VCaP (cell line): ENCODE measurements around the gene FCMR.
A peak's percentile ranks its signal among the peaks of the same experiment; 100 is the strongest.

ENCODE experiments used
- H3K27ac ChIP-seq: fragments of 450-650 bp; 2 replicates; pipeline ENCODE4 v1.5.1; 2017
- CTCF ChIP-seq: fragments of 450-650 bp; conservative IDR thresholded peaks from 2 replicates; pipeline ENCODE4 v1.5.1; 2017; ENCODE audit warnings: mild to moderate bottlenecking, moderate library complexity

The FCMR gene

GRCh38 chr1:206921772-206922265 lies at the start of gene FCMR:
Gene FCMR (minus strand): TSS chr1:206921941. CDS start chr1:206921854, 87 bp downstream.
- H3K27ac ChIP-seq, result no peak within 1 kb of the TSS
- no peak for TF ChIP-seq CTCF

GRCh38 chr1:206971029-206971655 lies 49.4 kb upstream of the FCMR start:
- H3K27ac ChIP-seq, result peak overlapping the region; percentile 77

GRCh38 chr1:206970446-206970845 lies 48.7 kb upstream of the FCMR start, which contains the start of gene FCAMR:
Gene FCAMR (minus strand): TSS chr1:206970460. CDS start chr1:206970125, 335 bp downstream.
- TF ChIP-seq CTCF, result no peak
- H3K27ac ChIP-seq, result peak within 1 kb of the TSS; percentile 77; the same call in 1 of the 2 replicates

More at GRCh38 chr1:206971029-206971655, 49.4 kb upstream of the FCMR start:
- TF ChIP-seq CTCF, result no peak

- no peak overlapping the region for H3K27ac ChIP-seq
- TF ChIP-seq CTCF, result no peak
Measured at GRCh38 chr1:206969090-206969489, 47.3 kb upstream of the FCMR start.

GRCh38 chr1:206967096-206967849 lies 45.5 kb upstream of the FCMR start:
- no peak for TF ChIP-seq CTCF
- no peak overlapping the region for H3K27ac ChIP-seq

GRCh38 chr1:206965781-206966180 lies 44.0 kb upstream of the FCMR start:
- no peak overlapping the region for H3K27ac ChIP-seq
- TF ChIP-seq CTCF, result no peak

GRCh38 chr1:206963740-206964139 lies 42.0 kb upstream of the FCMR start:
- H3K27ac ChIP-seq, result no peak overlapping the region
- no peak for TF ChIP-seq CTCF
